T-helper 1 cell treated with Interleukin-12 subunit alpha and Interleukin-12 subunit beta and Interleukin-4 antibody, amounts not matched to agents 30 ng/mL and 1 ng/mL, for 36 hours (primary cell): Measurements from ENCODE around the gene MUC5B. TPM values are rescaled to one million over a fixed set of nuclear protein-coding genes. Genes with fewer than 3 reads are reported as not detected.

Experiments used
- intact Hi-C: fragments of 100-400 bp; cut with micrococcal nuclease; formaldehyde crosslinking; loops from one replicate; pipeline ENCODE4 v1.15.1; 2024
- total RNA-seq: library from RNA; stranded (reverse); gene quantifications from 2 replicates; pipeline ENCODE4 v1.2.3, GENCODE V29; 2022

Gene MUC5B
- total RNA-seq, 1 donor from 2014 or later, result not detected

DNA sequence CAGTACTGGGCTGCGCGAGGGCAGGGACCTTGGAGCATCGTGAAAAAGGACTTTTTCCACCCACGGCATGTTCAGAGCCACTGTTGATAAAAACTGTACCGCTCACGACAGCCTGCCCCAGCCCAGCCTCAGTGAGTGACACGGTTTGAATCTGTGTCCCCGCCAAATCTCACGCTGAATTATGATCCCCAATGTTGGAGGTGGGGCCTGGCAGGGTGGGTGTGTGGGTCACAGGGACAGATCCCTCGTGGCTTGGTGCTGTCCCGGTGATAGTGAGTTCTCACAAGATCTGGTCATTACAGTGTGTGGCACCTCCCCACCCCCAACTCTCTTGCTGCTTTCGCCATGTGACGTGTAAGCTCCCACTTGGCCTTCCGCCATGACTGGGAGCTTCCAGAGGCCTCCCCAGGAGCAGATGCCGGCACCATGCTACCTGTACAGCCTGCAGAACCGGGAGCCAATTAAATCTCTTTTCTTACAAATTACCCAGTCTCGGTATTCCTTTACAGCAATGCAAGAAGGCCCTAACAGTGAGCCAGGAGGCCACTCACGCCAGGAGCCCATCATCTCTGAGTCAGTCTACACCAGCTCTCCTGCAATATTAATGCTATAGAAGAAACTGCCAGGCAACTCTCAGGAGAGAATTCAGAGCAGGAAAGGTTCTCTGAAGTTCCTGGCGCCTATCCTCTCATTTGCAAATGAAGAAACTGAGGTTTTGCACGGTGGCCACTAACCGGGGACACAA lies 85.3 kb downstream of the MUC5B start:
- intact Hi-C loops, result loop anchor here (5.0 kb wide), 1 partner anchor 264 kb away; the partner anchor contains the start of gene DUSP8

DNA sequence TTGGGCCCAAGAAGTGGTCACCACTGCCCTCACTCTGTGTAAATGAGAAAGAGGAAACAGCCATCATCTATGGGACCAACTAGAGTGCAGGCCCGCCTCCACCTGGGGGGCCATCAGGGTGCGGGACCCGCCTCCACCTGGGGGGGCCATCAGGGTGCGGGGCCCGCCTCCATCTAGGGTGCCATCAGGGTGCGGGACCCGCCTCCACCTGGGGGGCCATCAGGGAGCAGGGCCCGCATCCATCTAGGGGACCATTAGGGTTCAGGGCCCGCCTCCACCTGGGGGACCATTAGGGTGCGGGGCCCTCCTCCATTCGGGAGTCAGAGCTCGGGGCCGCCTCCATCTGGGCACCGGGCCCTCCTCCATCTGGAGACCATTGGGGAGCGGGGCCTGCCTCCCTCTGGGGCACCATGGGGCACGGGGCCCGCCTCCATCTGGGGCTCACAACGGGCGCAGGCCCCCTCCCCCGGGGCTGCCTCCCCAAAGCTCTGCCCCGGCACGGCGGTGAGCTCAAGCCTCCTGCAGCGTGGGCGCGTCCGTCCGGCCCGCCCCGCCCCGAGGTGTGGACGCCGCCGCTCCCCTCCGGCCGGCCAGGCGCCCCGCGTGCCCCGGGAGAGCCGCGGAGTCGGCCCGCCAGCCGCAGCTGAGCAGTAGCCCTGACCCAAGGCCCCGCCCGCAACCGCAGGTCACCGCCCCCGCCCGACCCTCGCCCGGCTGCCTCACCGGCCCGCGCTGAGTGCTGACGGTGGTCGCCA lies 86.1 kb downstream of the MUC5B start:
- intact Hi-C loops, result loop anchor here (1.0 to 5.0 kb wide), 5 partner anchors 26 to 263 kb away; partner anchors contain the start of genes BRSK2 and DUSP8

DNA sequence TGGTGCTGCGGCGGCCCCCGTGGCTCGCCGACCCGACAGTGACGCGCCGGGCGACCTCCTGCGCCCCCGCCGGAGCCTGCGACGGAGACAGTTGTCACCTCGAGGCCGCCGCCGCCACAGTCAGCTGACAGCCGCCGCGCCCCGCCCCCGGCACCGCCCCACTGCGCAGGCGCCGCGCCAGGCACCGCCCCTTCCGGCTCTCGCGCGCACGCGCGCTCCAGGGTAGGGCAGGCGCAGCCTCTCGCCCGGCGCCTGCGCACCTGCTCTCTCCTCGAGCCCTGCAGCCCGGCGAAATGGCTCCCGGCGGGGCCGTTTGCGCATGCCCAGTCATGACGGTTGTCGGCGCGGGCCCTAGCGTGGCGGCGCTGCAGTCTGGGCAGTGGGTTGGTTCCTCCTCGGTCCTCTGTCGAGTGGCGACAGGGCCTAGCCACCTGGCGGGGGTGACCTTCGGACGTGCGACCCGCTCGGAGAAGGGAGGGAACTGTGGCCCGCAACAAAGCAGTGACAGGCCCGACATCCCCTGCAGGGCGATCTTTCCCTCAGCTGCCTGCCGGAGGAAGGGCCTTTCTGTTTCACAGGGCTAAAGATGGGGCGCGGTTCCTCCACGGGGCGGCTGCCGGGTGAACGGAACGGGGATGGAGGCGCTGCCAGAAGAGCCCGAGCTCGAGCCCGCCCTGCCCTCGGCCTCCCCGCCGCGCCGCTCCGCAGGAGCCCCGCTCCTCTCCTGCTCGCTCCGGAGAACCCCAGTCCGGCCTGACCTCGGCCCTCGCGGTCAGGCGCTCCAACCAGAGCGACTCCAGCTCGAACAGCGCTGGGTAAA lies 86.8 kb downstream of the MUC5B start, which contains the start of gene TOLLIP:
TOLLIP (minus strand) TSS at position 135 of the 820 bp plus-strand sequence; CDS start at position 1, 134 bp downstream.
- intact Hi-C loops, result loop anchor here (1.0 to 5.0 kb wide), 5 partner anchors 26 to 263 kb away; partner anchors contain the start of genes BRSK2 and DUSP8

DNA sequence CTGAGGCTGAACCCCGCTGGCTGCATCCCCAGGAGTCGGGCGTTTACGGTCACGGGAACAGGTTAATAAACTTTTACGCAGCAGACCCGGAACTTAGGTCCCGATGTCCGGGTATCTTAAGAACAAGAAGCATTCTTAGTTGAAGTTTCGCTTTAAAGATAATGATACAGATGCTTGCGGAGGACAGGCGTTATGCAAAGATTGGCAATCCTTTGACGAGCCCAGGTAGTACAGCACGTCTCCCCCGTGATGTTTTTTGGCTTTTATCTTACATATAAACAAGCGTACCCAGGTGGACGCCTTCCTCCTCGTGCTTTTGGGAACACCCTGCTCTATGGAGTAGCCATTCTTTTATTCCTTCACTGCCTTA lies 87.4 kb downstream of the MUC5B start:
- intact Hi-C loops, result no loop called here

DNA sequence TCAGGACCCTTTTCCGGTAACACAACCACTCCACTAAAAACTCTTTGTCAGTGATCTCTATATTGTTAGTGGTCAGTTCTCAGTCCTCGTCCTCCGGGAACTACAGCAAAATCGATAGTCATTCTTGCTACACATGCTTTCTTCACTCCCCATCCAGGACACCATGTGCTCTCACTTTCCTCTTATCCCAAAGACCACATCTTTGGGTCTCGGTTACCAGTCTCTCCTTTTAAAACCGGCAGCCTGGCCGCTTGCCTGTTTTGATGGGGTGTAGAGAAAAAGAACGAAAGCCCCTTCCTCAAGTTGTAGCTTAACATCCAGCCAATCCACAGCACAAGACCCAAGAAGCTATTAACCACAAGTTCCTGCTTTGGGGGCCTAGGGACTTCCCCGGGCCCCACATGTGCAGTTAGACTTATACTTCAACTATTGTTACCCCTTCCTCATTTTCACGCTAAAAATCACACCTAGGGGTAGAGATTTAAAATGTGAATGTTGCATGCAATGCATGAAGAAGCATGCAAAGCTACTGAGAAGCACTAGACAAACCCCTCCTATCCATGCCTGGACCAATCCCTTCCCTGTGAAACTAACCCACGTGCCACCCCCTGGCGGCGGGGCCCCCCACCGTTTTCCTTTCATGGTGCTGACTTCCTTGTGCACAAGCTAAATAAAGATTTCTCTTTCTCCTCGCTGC lies 88.1 kb downstream of the MUC5B start:
- intact Hi-C loops, result no loop called here

Other genes starting within 250 kb of the MUC5B start
- not detected in 2 replicates for gene MUC6, start 186.3 kb upstream of the MUC5B start, total RNA-seq
- gene MUC2, start 148.2 kb upstream of the MUC5B start, total RNA-seq, result not detected in 2 replicates
- not detected in 2 replicates for gene MUC5AC, start 65.1 kb upstream of the MUC5B start, total RNA-seq
- 43.2 TPM in 2 replicates for gene TOLLIP, start 86.6 kb downstream of the MUC5B start, total RNA-seq
- 0.27 and 0.44 TPM in 2 replicates for gene BRSK2, start 166.9 kb downstream of the MUC5B start, total RNA-seq